Transverse colon (tissue), 4 donors: ENCODE measurements around the gene ARHGAP6. TPM values are rescaled to one million over a fixed set of nuclear protein-coding genes. Genes with fewer than 3 reads are reported as not detected.

Experiments used
- DNase-seq: peaks from one replicate; pipeline ENCODE4 v3.0.0-alpha.2; 2019
- H3K27ac ChIP-seq, 4 donors: fragments of 200-600 bp; sonication (generic); 2 replicates each; pipeline ENCODE4 v1.5.1; 2016 to 2018; ENCODE audit warnings: inconsistent platforms in 4 of 4
- H3K27me3 ChIP-seq: fragments of 200-600 bp; sonication (generic); 2 replicates; pipeline ENCODE4 v1.5.1; 2017; ENCODE audit warnings: inconsistent platforms
- H3K36me3 ChIP-seq, 4 donors: fragments of 200-600 bp; sonication (generic); 2 replicates each; pipeline ENCODE4 v1.5.1; 2017 to 2019; ENCODE audit warnings: inconsistent platforms in 4 of 4
- H3K4me1 ChIP-seq, 4 donors: fragments of 200-600 bp; sonication (generic); 2 replicates each; pipeline ENCODE4 v1.5.1; 2017 to 2020; ENCODE audit warnings: inconsistent platforms in 4 of 4
- H3K4me3 ChIP-seq, 4 donors: fragments of 200-600 bp; sonication (generic); 1 replicate in 1 of 4; 2 replicates in 3 of 4; pipeline versions ENCODE4 v1.5.1 to v1.6.1; 2017 to 2019; ENCODE audit warnings: inconsistent platforms in 4 of 4
- H3K9me3 ChIP-seq, 2 donors: fragments of 200-600 bp; sonication (generic); 2 replicates each; pipeline ENCODE4 v1.5.1; 2017 to 2019; ENCODE audit warnings: inconsistent platforms in 2 of 2
- EP300 ChIP-seq: sonication (generic); formaldehyde crosslinking; IDR thresholded peaks from one replicate; pipeline ENCODE4 v1.6.1; 2017; ENCODE audit warnings: antibody characterized with exemption, low read depth
- POLR2A ChIP-seq: fragments of 450-650 bp; IDR thresholded peaks from one replicate; pipeline ENCODE4 v1.6.1; 2016; ENCODE audit warnings: antibody characterized with exemption, mild to moderate bottlenecking, moderate library complexity
- POLR2AphosphoS5 ChIP-seq, 3 donors: sonication (generic); formaldehyde crosslinking; IDR thresholded peaks; one replicate each; pipeline ENCODE4 v1.6.1; 2016; ENCODE audit warnings: antibody characterized with exemption in 3 of 3
- WGBS, 2 donors: methylation state at CpG; one replicate each; pipeline ENCODE4 v1.1.5; 2018; ENCODE audit warnings: low coverage in 1 of 2; 5-methylcytosine and 5-hydroxymethylcytosine counted together
- in situ Hi-C, 4 donors: fragments of 200-750 bp; cut with MboI; loops; one replicate each; pipeline versions ENCODE4 v1.15.0 to v1.15.1; 2017; ENCODE audit warnings: low sequenced_read_pairs in 3 of 4, low pct_ligation_motif_present in 1 of 4, low pct_unique_long_range_greater_than_20kb in 1 of 4
- intact Hi-C: fragments of 100-400 bp; cut with DNase I; formaldehyde crosslinking; loops from one replicate; pipeline ENCODE4 v1.15.1; 2023; ENCODE audit warnings: low total_unique reads
- total RNA-seq, 4 donors: library from RNA; depleted of rRNA; stranded (reverse); fragments of >200 nt; gene quantifications; one replicate each; pipeline ENCODE4 v1.1.0, GENCODE V29; 2016
- TF ChIP-seq, protein P1 (sequence below), 5 experiments: fragments of 200-600 bp in 3 of 5; fragments of 450-650 bp in 2 of 5; sonication (generic) in 3 of 5; IDR thresholded peaks; 1 replicate in 2 of 5; 2 replicates in 3 of 5; pipeline ENCODE4 v1.5.1; 2016 to 2017; ENCODE audit warnings: antibody characterized with exemption in 5 of 5, inconsistent platforms in 3 of 5, mild to moderate bottlenecking in 2 of 5, moderate library complexity in 1 of 5

Gene ARHGAP6
- total RNA-seq, 4 donors from 2014 or later = 5.0 to 12.4 (median 9.0) TPM

DNA sequence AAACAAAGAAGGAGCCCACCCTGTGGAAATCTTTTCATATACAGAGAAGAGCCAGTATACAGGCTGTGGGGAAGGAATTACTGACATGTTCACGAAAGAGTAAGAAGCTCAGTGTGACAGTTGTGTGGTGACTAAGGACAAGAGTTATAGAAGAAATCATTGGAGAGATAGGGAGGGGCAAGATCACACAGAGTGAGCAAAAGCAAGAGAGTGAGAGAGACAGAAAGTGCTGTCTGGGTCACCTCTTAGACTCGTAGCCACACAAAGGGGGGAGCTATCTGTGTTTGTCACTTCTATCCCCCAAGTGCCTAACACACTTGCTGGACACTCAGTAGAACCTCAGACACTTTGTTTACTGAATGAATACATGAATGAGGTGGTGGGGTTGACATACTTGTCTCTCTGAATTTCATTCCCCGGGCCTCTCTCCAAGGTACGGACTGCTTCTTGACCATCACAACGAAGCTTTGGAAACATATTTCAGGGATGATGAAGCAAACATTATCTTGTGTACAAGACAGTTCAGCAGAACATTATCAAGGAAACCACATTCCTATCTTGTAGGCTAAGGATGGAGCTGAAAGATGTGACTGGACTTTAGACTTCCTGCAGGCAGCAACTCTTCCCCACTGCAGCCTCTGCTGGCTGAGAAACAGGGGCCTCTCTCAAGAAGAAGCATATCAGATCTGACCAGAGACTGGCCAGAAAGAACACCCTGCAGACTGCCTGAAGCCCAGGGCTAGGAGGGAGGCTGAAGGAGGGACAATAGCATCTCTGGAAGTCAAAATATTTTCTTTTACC, 204.3 kb downstream of the ARHGAP6 start:
- no peaks in the 10 kb centered on the region for H3K36me3 ChIP-seq
- intact Hi-C loops (no loop called here), in situ Hi-C loops (no loop called here)
- H3K4me1 ChIP-seq = no peaks in the 10 kb centered on the region
- H3K27ac ChIP-seq = peak overlapping the region in 1 of 4 donors; percentile 34
- H3K27me3 ChIP-seq = no peaks in the 10 kb centered on the region
- no peaks in the 10 kb centered on the region for H3K9me3 ChIP-seq
- no peak for DNase-seq
- H3K4me3 ChIP-seq = no peak overlapping the region
- WGBS, 2 donors = 50% methylated on average over 5 of the region's 5 CpGs; no CpG with 5 or more reads in 1 of the 2 donors
- no peak for TF ChIP-seq POLR2A
- TF ChIP-seq, protein P1, sequence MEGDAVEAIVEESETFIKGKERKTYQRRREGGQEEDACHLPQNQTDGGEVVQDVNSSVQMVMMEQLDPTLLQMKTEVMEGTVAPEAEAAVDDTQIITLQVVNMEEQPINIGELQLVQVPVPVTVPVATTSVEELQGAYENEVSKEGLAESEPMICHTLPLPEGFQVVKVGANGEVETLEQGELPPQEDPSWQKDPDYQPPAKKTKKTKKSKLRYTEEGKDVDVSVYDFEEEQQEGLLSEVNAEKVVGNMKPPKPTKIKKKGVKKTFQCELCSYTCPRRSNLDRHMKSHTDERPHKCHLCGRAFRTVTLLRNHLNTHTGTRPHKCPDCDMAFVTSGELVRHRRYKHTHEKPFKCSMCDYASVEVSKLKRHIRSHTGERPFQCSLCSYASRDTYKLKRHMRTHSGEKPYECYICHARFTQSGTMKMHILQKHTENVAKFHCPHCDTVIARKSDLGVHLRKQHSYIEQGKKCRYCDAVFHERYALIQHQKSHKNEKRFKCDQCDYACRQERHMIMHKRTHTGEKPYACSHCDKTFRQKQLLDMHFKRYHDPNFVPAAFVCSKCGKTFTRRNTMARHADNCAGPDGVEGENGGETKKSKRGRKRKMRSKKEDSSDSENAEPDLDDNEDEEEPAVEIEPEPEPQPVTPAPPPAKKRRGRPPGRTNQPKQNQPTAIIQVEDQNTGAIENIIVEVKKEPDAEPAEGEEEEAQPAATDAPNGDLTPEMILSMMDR (IDR thresholded peaks at IDR 0.05) = no peak
- TF ChIP-seq EP300 = no peak
- no peak for TF ChIP-seq POLR2AphosphoS5 (IDR thresholded peaks at IDR 0.05)

DNA sequence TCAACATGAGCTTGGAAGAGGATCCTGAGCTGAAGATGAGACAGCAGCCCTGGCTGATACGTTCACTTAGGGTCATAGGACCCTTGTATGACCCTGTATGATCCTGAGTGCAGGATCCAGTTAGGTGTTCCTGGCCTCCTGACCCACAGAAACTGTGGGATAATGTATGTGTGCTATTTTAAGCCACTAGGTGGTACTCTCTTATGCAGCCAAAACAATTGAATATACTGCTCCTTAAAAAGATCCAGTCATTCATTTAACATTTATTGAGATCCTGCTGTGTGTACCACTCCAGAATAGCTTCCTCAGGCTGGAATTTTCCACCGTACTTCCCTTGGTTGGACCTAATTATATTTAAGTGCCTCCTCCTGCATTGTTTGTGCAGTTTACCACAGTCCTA, 205.4 kb downstream of the ARHGAP6 start:
- no peak for TF ChIP-seq POLR2A

GRCh38 chrX:11458170-11458569, 207.6 kb downstream of the ARHGAP6 start:
- no peaks in the 10 kb centered on the region for H3K36me3 ChIP-seq
- no peak for TF ChIP-seq EP300
- TF ChIP-seq, protein P1 (IDR thresholded peaks at IDR 0.05) = no peak
- no peak for TF ChIP-seq POLR2AphosphoS5 (IDR thresholded peaks at IDR 0.05)
- no peak for TF ChIP-seq POLR2A
- no peaks in the 10 kb centered on the region for H3K27me3 ChIP-seq
- 76% methylated on average over 3 of the region's 3 CpGs; no CpG with 5 or more reads in 1 of the 2 donors for WGBS, 2 donors
- no peak for DNase-seq
- H3K4me1 ChIP-seq = no peaks in the 10 kb centered on the region
- no peak overlapping the region for H3K4me3 ChIP-seq
- intact Hi-C loops = no loop called here
- peak overlapping the region in 2 of 4 donors; percentile 24 to 27 for H3K27ac ChIP-seq
- in situ Hi-C loops = no loop called here
- no peaks in the 10 kb centered on the region for H3K9me3 ChIP-seq

More for the DNA sequence above, 205.4 kb downstream of the ARHGAP6 start:
- Histone ChIP-seq H3K9me3 (no peaks in the 10 kb centered on the region), H3K27ac (no peak overlapping the region), H3K4me3 (no peak overlapping the region), H3K27me3 (no peaks in the 10 kb centered on the region), H3K36me3 (no peaks in the 10 kb centered on the region), H3K4me1 (no peaks in the 10 kb centered on the region)
- DNase-seq = no peak
- in situ Hi-C loops = no loop called here
- intact Hi-C loops = no loop called here
- 63 to 65% methylated on average over 1 to 2 of the region's 2 CpGs for WGBS, 2 donors

DNA sequence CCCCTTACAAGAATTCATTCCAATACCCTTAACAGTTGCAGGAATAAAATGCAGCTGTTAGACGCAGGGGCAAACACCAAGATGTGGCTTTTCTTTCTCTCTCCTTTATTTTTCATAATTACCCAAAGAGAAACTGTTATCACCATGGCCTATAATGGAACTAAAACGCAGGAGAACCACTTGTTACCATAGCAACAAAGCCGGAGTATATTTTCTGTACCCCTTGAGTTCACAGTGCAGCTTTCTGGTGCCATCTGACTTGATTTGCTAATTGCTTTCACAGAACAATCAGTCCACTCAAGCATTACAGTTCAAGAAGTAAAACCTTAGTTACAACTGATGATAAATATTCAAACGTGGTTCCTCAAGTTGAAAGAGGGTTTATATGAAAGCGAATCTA, 214.6 kb downstream of the ARHGAP6 start:
- no peak for TF ChIP-seq POLR2AphosphoS5 (IDR thresholded peaks at IDR 0.05)
- TF ChIP-seq, protein P1 (IDR thresholded peaks at IDR 0.05) = no peak
- no peak for TF ChIP-seq EP300
- no peak for TF ChIP-seq POLR2A
- Histone ChIP-seq H3K9me3 (no peaks in the 10 kb centered on the region), H3K27ac (no peak overlapping the region), H3K4me3 (no peak overlapping the region), H3K27me3 (no peaks in the 10 kb centered on the region), H3K36me3 (no peaks in the 10 kb centered on the region), H3K4me1 (no peaks in the 10 kb centered on the region)
- in situ Hi-C loops = no loop called here
- intact Hi-C loops = no loop called here
- WGBS, 2 donors = 67% methylated on average over 3 to 5 of the region's 5 CpGs
- DNase-seq = no peak
